Neural cell (in vitro differentiated cells): ENCODE data around the gene CNPY2. TPM values are rescaled to one million over a fixed set of nuclear protein-coding genes. Genes with fewer than 3 reads are reported as not detected.
A peak's percentile ranks its signal among the peaks of the same experiment; 100 is the strongest.

Experiments used
- H2AFZ ChIP-seq: fragments of 200-600, 300-800 bp; sonication (generic), shearing (Covaris generic); 2 replicates; pipeline ENCODE4 v1.6.0; 2014; ENCODE audit warnings: low read depth, mild to moderate bottlenecking, antibody characterized with exemption, low read length, moderate library complexity
- H3F3A ChIP-seq: fragments of 200-600 bp; shearing (Covaris generic); 2 replicates; pipeline ENCODE4 v1.6.1; 2016; ENCODE audit warnings: mild to moderate bottlenecking, moderate library complexity, mixed read lengths, antibody characterized with exemption, low read length; ENCODE audit not compliant: insufficient read depth, poor library complexity, severe bottlenecking
- H3K27ac ChIP-seq: fragments of 200-600, 300-800 bp; sonication (generic), shearing (Covaris generic); 2 replicates; pipeline ENCODE4 v1.5.1; 2014; ENCODE audit warnings: mild to moderate bottlenecking, low read length, moderate library complexity
- H3K27me3 ChIP-seq: fragments of 300-800, 200-600 bp; sonication (generic), shearing (Covaris generic); 2 replicates; pipeline ENCODE4 v1.6.0; 2014; ENCODE audit warnings: mild to moderate bottlenecking, low read depth, low read length, moderate library complexity; ENCODE audit not compliant: insufficient read depth
- H3K36me3 ChIP-seq: fragments of 300-800, 200-600 bp; sonication (generic), shearing (Covaris generic); 2 replicates; pipeline ENCODE4 v1.5.1; 2014; ENCODE audit warnings: mild to moderate bottlenecking, antibody characterized with exemption, low read length, moderate library complexity; ENCODE audit not compliant: insufficient read depth
- H3K4me2 ChIP-seq: fragments of 300-800, 200-600 bp; sonication (generic), shearing (Covaris generic); 2 replicates; pipeline ENCODE4 v1.6.0; 2014; ENCODE audit warnings: mild to moderate bottlenecking, low read length
- H3K4me3 ChIP-seq: fragments of 300-800, 200-600 bp; sonication (generic), shearing (Covaris generic); 2 replicates; pipeline ENCODE4 v1.5.1; 2014; ENCODE audit warnings: mild to moderate bottlenecking, low read length, moderate library complexity
- H3K79me2 ChIP-seq: fragments of 200-600 bp; shearing (Covaris generic); replicated peaks from 2 replicates; pipeline ENCODE4 v1.6.0; 2014; ENCODE audit warnings: mild to moderate bottlenecking, low read length, moderate library complexity; ENCODE audit not compliant: insufficient read depth
- H3K9ac ChIP-seq: fragments of 300-800, 200-600 bp; sonication (generic), shearing (Covaris generic); 2 replicates; pipeline ENCODE4 v1.6.1; 2016; ENCODE audit warnings: mild to moderate bottlenecking, low read length, mixed read lengths
- H3K9me2 ChIP-seq: fragments of 200-600 bp; shearing (Covaris generic); 2 replicates; pipeline ENCODE4 v1.6.1; 2016; ENCODE audit warnings: mild to moderate bottlenecking, low read length, mixed read lengths; ENCODE audit not compliant: insufficient read depth
- H3K9me3 ChIP-seq: fragments of 200-600, 300-800 bp; sonication (generic), shearing (Covaris generic); 2 replicates; pipeline ENCODE4 v1.6.1; 2016; ENCODE audit warnings: mild to moderate bottlenecking, mixed run types, low read length, moderate library complexity, mixed read lengths
- H4K20me1 ChIP-seq: fragments of 200-600 bp; shearing (Covaris generic); 2 replicates; pipeline ENCODE4 v1.6.1; 2016; ENCODE audit warnings: mild to moderate bottlenecking, mixed run types; ENCODE audit not compliant: insufficient read depth
- EP300 ChIP-seq: fragments of 450-650 bp; conservative IDR thresholded peaks from 2 replicates; pipeline ENCODE4 v1.6.1; 2014; ENCODE audit warnings: antibody characterized with exemption, mild to moderate bottlenecking, moderate library complexity; ENCODE audit not compliant: poor library complexity, severe bottlenecking
- EZH2 ChIP-seq: fragments of 200-600, 300-800 bp; shearing (Covaris generic), sonication (generic); IDR thresholded peaks from 2 replicates; pipeline ENCODE4 v1.6.1; 2014; ENCODE audit warnings: antibody characterized with exemption, low read length, borderline replicate concordance, mild to moderate bottlenecking; ENCODE audit not compliant: insufficient read depth, poor library complexity, severe bottlenecking
- MXI1 ChIP-seq: fragments of 450-650 bp; conservative IDR thresholded peaks from 2 replicates; pipeline ENCODE4 v1.6.1; 2014; ENCODE audit warnings: antibody characterized with exemption, mild to moderate bottlenecking; ENCODE audit not compliant: poor library complexity, severe bottlenecking
- POLR2AphosphoS5 ChIP-seq: IDR thresholded peaks from 2 replicates; pipeline ENCODE4 v1.6.1; 2012
- RAD21 ChIP-seq: fragments of 450-650 bp; conservative IDR thresholded peaks from 2 replicates; pipeline ENCODE4 v1.6.1; 2014; ENCODE audit warnings: antibody characterized with exemption, mild to moderate bottlenecking, moderate library complexity
- SMC3 ChIP-seq: fragments of 450-650 bp; conservative IDR thresholded peaks from 2 replicates; pipeline ENCODE4 v1.6.1; 2014; ENCODE audit warnings: antibody characterized with exemption, mild to moderate bottlenecking, moderate library complexity; ENCODE audit not compliant: poor library complexity
- TAF1 ChIP-seq: IDR thresholded peaks from 2 replicates; pipeline ENCODE4 v1.6.1; 2012; ENCODE audit warnings: low read depth
- polyA plus RNA-seq: library from polyadenylated mRNA; depleted of rRNA; stranded (reverse); fragments of >200 nt; gene quantifications from 2 replicates; pipeline ENCODE4 v1.2.3, GENCODE V29; 2014
- TF ChIP-seq, protein P1 (sequence below): fragments of 450-650 bp; IDR thresholded peaks from 2 replicates; pipeline ENCODE4 v1.5.1; 2014; ENCODE audit warnings: antibody characterized with exemption, mild to moderate bottlenecking, moderate library complexity; ENCODE audit not compliant: poor library complexity, severe bottlenecking
- TF ChIP-seq, protein P2 (sequence below): IDR thresholded peaks from 2 replicates; pipeline ENCODE4 v1.6.1; 2012; ENCODE audit warnings: borderline replicate concordance

CNPY2 gene
- polyA plus RNA-seq, 1 donor from 2014 or later = 175 TPM

DNA sequence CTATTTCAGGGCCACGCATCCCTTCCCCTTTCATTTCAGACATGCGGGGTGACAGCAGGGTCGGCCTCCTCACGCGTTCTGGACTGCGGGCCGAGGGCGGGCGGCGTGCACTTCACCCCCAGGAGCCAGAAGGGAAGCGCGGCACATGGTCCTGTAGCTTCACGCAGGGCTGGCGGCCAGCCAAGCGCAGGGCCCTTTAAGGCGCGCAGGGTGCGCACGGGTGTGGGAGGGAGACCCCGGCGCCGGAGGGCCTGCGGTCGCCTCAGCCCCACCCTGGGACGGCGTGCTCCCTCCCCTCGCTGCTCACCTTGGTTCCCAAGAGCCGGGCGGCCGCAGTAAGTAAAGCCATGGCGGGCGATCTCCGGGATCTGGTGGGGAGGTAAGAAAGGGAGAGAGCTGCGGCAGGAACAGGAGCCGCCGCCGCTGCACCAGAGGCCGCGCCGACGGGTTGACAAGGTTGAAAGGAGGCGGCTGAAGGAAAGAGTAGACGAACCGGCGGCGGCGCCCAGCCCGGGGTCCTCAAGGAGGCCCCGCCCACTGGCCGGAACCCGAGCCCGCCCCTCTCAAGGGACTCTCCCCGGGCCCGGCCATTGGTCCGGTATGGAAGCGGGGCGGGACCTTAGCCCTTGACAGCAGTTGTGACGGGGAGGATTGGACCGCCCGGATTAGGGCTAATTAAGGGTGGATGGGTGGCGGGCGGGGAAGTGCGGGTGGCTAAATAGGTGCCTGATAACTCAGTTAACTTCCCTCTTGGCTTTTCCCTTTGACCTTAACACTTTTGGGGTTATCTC, 15.7 kb downstream of the CNPY2 start, which contains the start of gene CS:
TSS of gene CS (minus strand) at position 478 of the 791 bp plus-strand sequence. CDS start at position 349, 129 bp downstream.
- Histone ChIP-seq H3K4me3 (peak within 1 kb of the TSS; percentile 99), H2AFZ (peak within 1 kb of the TSS; percentile 38), H3K79me2 (peaks cover 26% of the 10 kb centered on the region), H4K20me1 (no peaks in the 10 kb centered on the region), H3K9ac (peak within 1 kb of the TSS; percentile 80), H3K27ac (peak within 1 kb of the TSS; percentile 74), H3F3A (no peaks in the 10 kb centered on the region), H3K9me2 (no peaks in the 10 kb centered on the region), H3K27me3 (no peaks in the 10 kb centered on the region), H3K9me3 (no peaks in the 10 kb centered on the region), H3K36me3 (no peaks in the 10 kb centered on the region), H3K4me2 (peak within 1 kb of the TSS; percentile 87)
- TF ChIP-seq, protein P1, sequence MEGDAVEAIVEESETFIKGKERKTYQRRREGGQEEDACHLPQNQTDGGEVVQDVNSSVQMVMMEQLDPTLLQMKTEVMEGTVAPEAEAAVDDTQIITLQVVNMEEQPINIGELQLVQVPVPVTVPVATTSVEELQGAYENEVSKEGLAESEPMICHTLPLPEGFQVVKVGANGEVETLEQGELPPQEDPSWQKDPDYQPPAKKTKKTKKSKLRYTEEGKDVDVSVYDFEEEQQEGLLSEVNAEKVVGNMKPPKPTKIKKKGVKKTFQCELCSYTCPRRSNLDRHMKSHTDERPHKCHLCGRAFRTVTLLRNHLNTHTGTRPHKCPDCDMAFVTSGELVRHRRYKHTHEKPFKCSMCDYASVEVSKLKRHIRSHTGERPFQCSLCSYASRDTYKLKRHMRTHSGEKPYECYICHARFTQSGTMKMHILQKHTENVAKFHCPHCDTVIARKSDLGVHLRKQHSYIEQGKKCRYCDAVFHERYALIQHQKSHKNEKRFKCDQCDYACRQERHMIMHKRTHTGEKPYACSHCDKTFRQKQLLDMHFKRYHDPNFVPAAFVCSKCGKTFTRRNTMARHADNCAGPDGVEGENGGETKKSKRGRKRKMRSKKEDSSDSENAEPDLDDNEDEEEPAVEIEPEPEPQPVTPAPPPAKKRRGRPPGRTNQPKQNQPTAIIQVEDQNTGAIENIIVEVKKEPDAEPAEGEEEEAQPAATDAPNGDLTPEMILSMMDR = no peak
- TF ChIP-seq RAD21 = no peak
- peak; percentile 61 for TF ChIP-seq POLR2AphosphoS5
- TF ChIP-seq TAF1 = no peak
- no peak for TF ChIP-seq SMC3
- no peak for TF ChIP-seq EZH2
- TF ChIP-seq, protein P2, sequence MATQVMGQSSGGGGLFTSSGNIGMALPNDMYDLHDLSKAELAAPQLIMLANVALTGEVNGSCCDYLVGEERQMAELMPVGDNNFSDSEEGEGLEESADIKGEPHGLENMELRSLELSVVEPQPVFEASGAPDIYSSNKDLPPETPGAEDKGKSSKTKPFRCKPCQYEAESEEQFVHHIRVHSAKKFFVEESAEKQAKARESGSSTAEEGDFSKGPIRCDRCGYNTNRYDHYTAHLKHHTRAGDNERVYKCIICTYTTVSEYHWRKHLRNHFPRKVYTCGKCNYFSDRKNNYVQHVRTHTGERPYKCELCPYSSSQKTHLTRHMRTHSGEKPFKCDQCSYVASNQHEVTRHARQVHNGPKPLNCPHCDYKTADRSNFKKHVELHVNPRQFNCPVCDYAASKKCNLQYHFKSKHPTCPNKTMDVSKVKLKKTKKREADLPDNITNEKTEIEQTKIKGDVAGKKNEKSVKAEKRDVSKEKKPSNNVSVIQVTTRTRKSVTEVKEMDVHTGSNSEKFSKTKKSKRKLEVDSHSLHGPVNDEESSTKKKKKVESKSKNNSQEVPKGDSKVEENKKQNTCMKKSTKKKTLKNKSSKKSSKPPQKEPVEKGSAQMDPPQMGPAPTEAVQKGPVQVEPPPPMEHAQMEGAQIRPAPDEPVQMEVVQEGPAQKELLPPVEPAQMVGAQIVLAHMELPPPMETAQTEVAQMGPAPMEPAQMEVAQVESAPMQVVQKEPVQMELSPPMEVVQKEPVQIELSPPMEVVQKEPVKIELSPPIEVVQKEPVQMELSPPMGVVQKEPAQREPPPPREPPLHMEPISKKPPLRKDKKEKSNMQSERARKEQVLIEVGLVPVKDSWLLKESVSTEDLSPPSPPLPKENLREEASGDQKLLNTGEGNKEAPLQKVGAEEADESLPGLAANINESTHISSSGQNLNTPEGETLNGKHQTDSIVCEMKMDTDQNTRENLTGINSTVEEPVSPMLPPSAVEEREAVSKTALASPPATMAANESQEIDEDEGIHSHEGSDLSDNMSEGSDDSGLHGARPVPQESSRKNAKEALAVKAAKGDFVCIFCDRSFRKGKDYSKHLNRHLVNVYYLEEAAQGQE = peak; percentile 64
- TF ChIP-seq EP300 = peak; percentile 9
- peak; percentile 94 for TF ChIP-seq MXI1

DNA sequence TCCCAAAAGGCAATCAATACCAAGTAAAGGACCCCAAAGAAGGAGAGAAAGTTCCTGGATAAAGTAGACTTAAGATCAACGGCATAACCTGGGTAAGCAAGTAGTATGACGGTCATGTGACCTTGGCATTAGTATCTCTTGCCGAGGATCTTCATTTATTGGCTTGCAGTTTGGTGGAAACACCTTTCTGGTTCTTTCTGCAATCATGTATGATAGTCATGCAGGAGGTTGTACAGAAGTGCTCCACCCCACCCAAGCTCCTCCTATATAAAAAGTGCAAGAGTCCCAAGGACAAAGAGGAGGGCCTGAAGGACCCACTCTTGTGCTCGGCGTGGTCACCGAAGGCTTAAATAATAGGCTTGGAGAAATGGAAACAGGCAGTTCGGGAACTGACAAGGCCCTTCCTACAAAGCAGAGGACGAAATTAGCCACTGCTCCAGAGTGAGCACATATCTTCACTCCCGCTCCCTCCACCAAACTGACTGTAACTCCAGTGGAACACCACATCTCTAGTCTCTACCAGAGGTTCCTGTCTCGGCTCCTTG, 16.4 kb downstream of the CNPY2 start:
- Histone ChIP-seq H3K4me2 (peak overlapping the region; percentile 87), H3K9ac (peak overlapping the region; percentile 80), H3F3A (no peaks in the 10 kb centered on the region), H4K20me1 (no peaks in the 10 kb centered on the region), H3K79me2 (peaks cover 26% of the 10 kb centered on the region), H3K27ac (peak overlapping the region; percentile 74), H2AFZ (peak overlapping the region; percentile 38), H3K9me3 (no peaks in the 10 kb centered on the region), H3K9me2 (no peaks in the 10 kb centered on the region), H3K4me3 (peak overlapping the region; percentile 99), H3K36me3 (no peaks in the 10 kb centered on the region), H3K27me3 (no peaks in the 10 kb centered on the region)
- TF ChIP-seq POLR2AphosphoS5 = no peak
- TF ChIP-seq, protein P2 = no peak
- no peak for TF ChIP-seq EP300
- no peak for TF ChIP-seq RAD21
- no peak for TF ChIP-seq TAF1
- TF ChIP-seq, protein P1 = no peak
- no peak for TF ChIP-seq EZH2
- no peak for TF ChIP-seq MXI1
- TF ChIP-seq SMC3 = no peak
